Body of pancreas (tissue), 4 donors: ENCODE data around the gene S100A12.

Experiments
- POLR2A ChIP-seq, 3 donors: fragments of 450-650 bp; IDR thresholded peaks; one replicate each; pipeline ENCODE4 v1.6.1; 2016; ENCODE audit warnings: antibody characterized with exemption in 3 of 3, mild to moderate bottlenecking in 2 of 3
- TF ChIP-seq, protein P1 (sequence below), 7 experiments: fragments of 450-650 bp in 4 of 7; fragments of 200-600 bp in 3 of 7; sonication (generic) in 3 of 7; IDR thresholded peaks; one replicate each; pipeline ENCODE4 v1.5.1; 2016 to 2019; ENCODE audit warnings: antibody characterized with exemption in 7 of 7

DNA sequence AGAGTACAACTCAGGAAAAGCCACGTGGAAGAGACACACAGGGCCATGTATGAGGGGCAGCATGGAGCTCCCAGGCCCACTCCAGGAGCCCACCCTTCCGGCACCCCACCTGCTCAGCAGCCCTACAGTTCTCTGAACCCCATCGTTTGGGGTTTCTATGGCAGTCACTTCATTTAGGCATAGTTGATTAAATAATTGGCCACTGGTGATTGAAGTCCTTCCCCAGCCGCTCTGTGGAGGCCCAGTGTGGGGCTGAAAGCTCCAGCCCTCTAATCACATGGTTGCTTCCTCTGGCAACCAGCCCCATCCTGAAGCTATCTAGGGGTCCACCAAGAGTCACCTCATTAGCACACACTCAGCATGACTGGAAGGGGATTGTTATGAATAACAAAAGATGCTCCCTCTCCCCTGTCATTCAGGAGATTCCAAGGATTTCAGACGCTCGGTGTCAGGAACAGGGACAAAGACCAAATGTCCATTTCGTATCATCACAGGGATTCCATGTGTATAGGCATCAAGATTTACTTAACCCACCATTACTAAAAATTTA is 28.7 kb upstream of the S100A12 start:
- TF ChIP-seq POLR2A (IDR thresholded peaks at IDR 0.05): no peak
- TF ChIP-seq, protein P1, sequence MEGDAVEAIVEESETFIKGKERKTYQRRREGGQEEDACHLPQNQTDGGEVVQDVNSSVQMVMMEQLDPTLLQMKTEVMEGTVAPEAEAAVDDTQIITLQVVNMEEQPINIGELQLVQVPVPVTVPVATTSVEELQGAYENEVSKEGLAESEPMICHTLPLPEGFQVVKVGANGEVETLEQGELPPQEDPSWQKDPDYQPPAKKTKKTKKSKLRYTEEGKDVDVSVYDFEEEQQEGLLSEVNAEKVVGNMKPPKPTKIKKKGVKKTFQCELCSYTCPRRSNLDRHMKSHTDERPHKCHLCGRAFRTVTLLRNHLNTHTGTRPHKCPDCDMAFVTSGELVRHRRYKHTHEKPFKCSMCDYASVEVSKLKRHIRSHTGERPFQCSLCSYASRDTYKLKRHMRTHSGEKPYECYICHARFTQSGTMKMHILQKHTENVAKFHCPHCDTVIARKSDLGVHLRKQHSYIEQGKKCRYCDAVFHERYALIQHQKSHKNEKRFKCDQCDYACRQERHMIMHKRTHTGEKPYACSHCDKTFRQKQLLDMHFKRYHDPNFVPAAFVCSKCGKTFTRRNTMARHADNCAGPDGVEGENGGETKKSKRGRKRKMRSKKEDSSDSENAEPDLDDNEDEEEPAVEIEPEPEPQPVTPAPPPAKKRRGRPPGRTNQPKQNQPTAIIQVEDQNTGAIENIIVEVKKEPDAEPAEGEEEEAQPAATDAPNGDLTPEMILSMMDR (IDR thresholded peaks at IDR 0.05): no peak
